ENCODE data around the gene CYTH1. TPM values are rescaled to one million over a fixed set of nuclear protein-coding genes. Genes with fewer than 3 reads are reported as not detected.

CYTH1 gene
- polyA plus RNA-seq, 1 donor: 40.6 TPM

DNA sequence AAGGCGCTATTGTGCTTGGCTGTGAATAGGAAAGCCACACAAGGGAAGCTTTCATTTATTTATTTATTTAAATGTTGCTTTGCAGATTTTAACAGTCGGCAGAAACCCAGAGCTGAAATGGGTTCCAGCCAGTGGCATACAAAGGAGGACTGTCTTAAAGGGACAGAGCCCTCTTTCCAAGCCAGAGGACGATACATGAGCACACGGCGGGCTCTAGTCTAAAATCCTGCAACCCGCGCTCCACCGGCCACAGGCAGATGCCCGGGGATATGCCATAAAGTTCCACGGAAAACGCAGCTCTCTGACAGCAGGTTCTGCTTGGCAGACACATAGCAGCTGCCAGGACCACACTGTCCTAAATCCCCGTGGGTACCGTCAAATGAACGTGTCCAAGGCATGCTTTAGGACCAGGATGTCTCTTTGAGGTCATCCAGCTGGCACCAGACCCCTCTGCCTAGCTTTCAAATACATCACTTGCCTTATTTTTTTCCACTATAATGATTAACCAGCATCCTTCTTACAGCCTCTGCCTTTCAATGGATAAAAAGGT, 64.6 kb downstream of the CYTH1 start:
- no CpG with 5 or more reads among the region's 14 CpGs for WGBS (ENCODE audit: insufficient coverage, low lambda C conversion rate)
- no peaks in the 10 kb centered on the region for H3K36me3 ChIP-seq (ENCODE audit: control insufficient read depth, insufficient read depth, low read length)
- H3K4me3 ChIP-seq (ENCODE audit: low read length): peak overlapping the region; percentile 38
- DNase-seq: no peak
- peaks cover 36% of the 10 kb centered on the region for H3K4me1 ChIP-seq (ENCODE audit: control insufficient read depth, insufficient read depth, low read length)
- H3K27ac ChIP-seq (ENCODE audit: low read length): peak overlapping the region; percentile 37
- no peaks in the 10 kb centered on the region for H3K27me3 ChIP-seq (ENCODE audit: control insufficient read depth, insufficient read depth, low read length)
- H3K9me3 ChIP-seq (ENCODE audit: control insufficient read depth, low read depth, low read length): no peaks in the 10 kb centered on the region

GRCh38 chr17:78716814-78717393, 65.2 kb downstream of the CYTH1 start:
- Histone ChIP-seq H3K27me3 (ENCODE audit: control insufficient read depth, insufficient read depth, low read length) (no peaks in the 10 kb centered on the region), H3K36me3 (ENCODE audit: control insufficient read depth, insufficient read depth, low read length) (no peaks in the 10 kb centered on the region), H3K4me3 (ENCODE audit: low read length) (peak overlapping the region; percentile 38), H3K27ac (ENCODE audit: low read length) (peak overlapping the region; percentile 37), H3K9me3 (ENCODE audit: control insufficient read depth, low read depth, low read length) (no peaks in the 10 kb centered on the region), H3K4me1 (ENCODE audit: control insufficient read depth, insufficient read depth, low read length) (peaks cover 36% of the 10 kb centered on the region)
- WGBS (ENCODE audit: insufficient coverage, low lambda C conversion rate): 83% methylated on average over 1 of the region's 19 CpGs
- peak in 1 of 2 donors; percentile 31 for DNase-seq

- H3K27me3 ChIP-seq (ENCODE audit: control insufficient read depth, insufficient read depth, low read length): no peaks in the 10 kb centered on the region
- peak overlapping the region; percentile 37 for H3K27ac ChIP-seq (ENCODE audit: low read length)
- no peak overlapping the region for H3K4me3 ChIP-seq (ENCODE audit: low read length)
- DNase-seq: no peak
- no peaks in the 10 kb centered on the region for H3K36me3 ChIP-seq (ENCODE audit: control insufficient read depth, insufficient read depth, low read length)
- no peaks in the 10 kb centered on the region for H3K9me3 ChIP-seq (ENCODE audit: control insufficient read depth, low read depth, low read length)
- H3K4me1 ChIP-seq (ENCODE audit: control insufficient read depth, insufficient read depth, low read length): peaks cover 36% of the 10 kb centered on the region
- WGBS (ENCODE audit: insufficient coverage, low lambda C conversion rate): no CpG with 5 or more reads among the region's 1 CpG
Measured at GRCh38 chr17:78716292-78716691, 65.8 kb downstream of the CYTH1 start.

DNA sequence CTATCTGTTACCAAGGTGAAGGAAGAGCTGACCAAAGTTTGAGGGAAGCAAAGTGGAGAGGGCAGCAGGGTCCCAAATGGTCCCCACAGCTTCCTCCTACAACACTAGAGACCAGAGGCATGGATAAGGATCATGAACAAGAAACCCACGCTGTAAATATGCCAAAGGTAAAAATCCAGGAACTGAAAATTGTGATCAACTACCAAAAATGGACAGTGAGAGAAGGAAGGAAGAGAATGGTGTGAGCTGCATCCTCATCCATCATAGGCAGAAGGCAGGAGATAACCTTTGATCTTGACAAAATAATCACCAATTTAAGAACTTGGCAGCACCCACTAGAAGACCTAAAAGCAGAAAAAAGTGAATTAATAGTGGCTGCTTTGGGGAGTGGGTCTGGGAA, 66.2 kb downstream of the CYTH1 start:
- H3K4me1 ChIP-seq (ENCODE audit: control insufficient read depth, insufficient read depth, low read length): peaks cover 36% of the 10 kb centered on the region
- no peak overlapping the region for H3K27ac ChIP-seq (ENCODE audit: low read length)
- no CpG with 5 or more reads among the region's 1 CpG for WGBS (ENCODE audit: insufficient coverage, low lambda C conversion rate)

GRCh38 chr17:78715000-78715771, 66.9 kb downstream of the CYTH1 start:
- 100% methylated on average over 3 of the region's 14 CpGs for WGBS (ENCODE audit: insufficient coverage, low lambda C conversion rate)
- H3K4me3 ChIP-seq (ENCODE audit: low read length): no peak overlapping the region

More for the DNA sequence above, 66.2 kb downstream of the CYTH1 start:
- no peaks in the 10 kb centered on the region for H3K9me3 ChIP-seq (ENCODE audit: control insufficient read depth, low read depth, low read length)
- H3K36me3 ChIP-seq (ENCODE audit: control insufficient read depth, insufficient read depth, low read length): no peaks in the 10 kb centered on the region
- no peaks in the 10 kb centered on the region for H3K27me3 ChIP-seq (ENCODE audit: control insufficient read depth, insufficient read depth, low read length)
- no peak overlapping the region for H3K4me3 ChIP-seq (ENCODE audit: low read length)
- DNase-seq: no peak

DNA sequence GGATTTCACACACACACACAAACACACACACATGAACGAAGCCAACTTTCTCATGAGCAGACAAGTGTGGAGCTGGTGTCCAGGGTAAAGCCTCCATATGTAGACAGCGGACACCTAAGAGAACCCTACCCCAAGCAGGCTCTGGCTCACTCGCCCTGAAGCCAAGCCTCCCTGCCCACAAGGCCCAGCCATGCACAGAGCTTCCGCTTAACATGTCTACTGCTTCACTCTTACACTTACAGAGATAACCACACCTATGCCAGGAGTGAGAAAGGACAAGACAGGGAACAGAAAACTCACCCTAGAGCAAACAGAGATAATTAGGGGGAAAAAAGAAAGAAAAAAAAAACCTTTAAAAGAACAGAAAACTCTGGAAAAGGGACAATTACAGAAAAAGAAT, 67.5 kb downstream of the CYTH1 start:
- no CpG with 5 or more reads among the region's 4 CpGs for WGBS (ENCODE audit: insufficient coverage, low lambda C conversion rate)
- H3K36me3 ChIP-seq (ENCODE audit: control insufficient read depth, insufficient read depth, low read length): peaks cover under 1% of the 10 kb centered on the region
- DNase-seq: no peak
- no peaks in the 10 kb centered on the region for H3K9me3 ChIP-seq (ENCODE audit: control insufficient read depth, low read depth, low read length)
- H3K27ac ChIP-seq (ENCODE audit: low read length): no peak overlapping the region
- no peaks in the 10 kb centered on the region for H3K27me3 ChIP-seq (ENCODE audit: control insufficient read depth, insufficient read depth, low read length)
- H3K4me3 ChIP-seq (ENCODE audit: low read length): no peak overlapping the region
- H3K4me1 ChIP-seq (ENCODE audit: control insufficient read depth, insufficient read depth, low read length): peaks cover 32% of the 10 kb centered on the region

More at GRCh38 chr17:78715000-78715771, 66.9 kb downstream of the CYTH1 start:
- no peak overlapping the region for H3K27ac ChIP-seq (ENCODE audit: low read length)
- no peak for DNase-seq
- no peaks in the 10 kb centered on the region for H3K27me3 ChIP-seq (ENCODE audit: control insufficient read depth, insufficient read depth, low read length)
- no peaks in the 10 kb centered on the region for H3K9me3 ChIP-seq (ENCODE audit: control insufficient read depth, low read depth, low read length)
- H3K4me1 ChIP-seq (ENCODE audit: control insufficient read depth, insufficient read depth, low read length): peaks cover 36% of the 10 kb centered on the region
- no peaks in the 10 kb centered on the region for H3K36me3 ChIP-seq (ENCODE audit: control insufficient read depth, insufficient read depth, low read length)

DNA sequence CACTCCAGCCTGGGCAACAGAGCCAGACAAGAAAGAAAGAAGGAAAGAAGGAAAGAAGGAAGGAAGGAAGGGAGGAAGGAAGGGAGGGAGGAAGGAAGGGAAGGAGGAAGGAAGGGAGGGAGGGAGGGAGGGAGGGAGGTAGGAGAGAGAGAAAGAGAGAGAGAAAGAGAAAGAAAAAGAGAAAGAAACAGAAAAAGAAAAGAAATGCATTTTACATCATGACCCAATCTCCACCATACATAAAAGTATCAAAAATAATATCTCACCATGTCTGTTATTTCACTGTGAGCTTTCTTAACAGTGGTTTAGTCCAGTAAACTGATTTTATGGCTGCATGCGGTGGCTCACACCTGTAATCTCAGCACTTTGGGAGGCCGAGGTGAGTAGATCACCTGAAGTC, 70.0 kb downstream of the CYTH1 start:
- no peaks in the 10 kb centered on the region for H3K9me3 ChIP-seq (ENCODE audit: control insufficient read depth, low read depth, low read length)
- no CpG with 5 or more reads among the region's 2 CpGs for WGBS (ENCODE audit: insufficient coverage, low lambda C conversion rate)
- H3K4me1 ChIP-seq (ENCODE audit: control insufficient read depth, insufficient read depth, low read length): peaks cover 18% of the 10 kb centered on the region
- no peak overlapping the region for H3K27ac ChIP-seq (ENCODE audit: low read length)
- peaks cover 17% of the 10 kb centered on the region for H3K36me3 ChIP-seq (ENCODE audit: control insufficient read depth, insufficient read depth, low read length)
- H3K4me3 ChIP-seq (ENCODE audit: low read length): no peak overlapping the region
- no peaks in the 10 kb centered on the region for H3K27me3 ChIP-seq (ENCODE audit: control insufficient read depth, insufficient read depth, low read length)
- no peak for DNase-seq

DNA sequence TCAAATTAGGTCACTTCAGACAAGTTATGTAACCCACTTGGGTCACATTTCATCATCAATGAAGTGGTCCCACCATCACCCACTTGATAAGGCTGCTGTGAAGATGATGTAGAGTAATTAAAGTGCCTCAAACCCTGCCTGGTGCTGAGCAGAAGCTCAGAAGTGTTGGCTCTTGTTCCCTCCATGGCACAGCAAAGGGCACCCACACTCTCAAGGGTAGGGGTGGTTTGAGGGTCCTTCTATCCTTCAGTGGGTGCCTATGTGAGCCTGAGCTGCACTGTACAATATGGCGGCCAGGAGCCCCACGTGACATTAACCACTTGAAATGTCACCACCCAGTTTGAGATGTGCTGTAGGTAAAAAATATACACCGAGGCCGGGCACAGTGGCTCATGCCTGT, 71.5 kb downstream of the CYTH1 start:
- H3K27ac ChIP-seq (ENCODE audit: low read length): no peak overlapping the region
- no peaks in the 10 kb centered on the region for H3K9me3 ChIP-seq (ENCODE audit: control insufficient read depth, low read depth, low read length)
- DNase-seq: no peak
- WGBS (ENCODE audit: insufficient coverage, low lambda C conversion rate): no CpG with 5 or more reads among the region's 4 CpGs
- no peak overlapping the region for H3K4me3 ChIP-seq (ENCODE audit: low read length)
- H3K36me3 ChIP-seq (ENCODE audit: control insufficient read depth, insufficient read depth, low read length): peaks cover 21% of the 10 kb centered on the region
- H3K27me3 ChIP-seq (ENCODE audit: control insufficient read depth, insufficient read depth, low read length): no peaks in the 10 kb centered on the region
- H3K4me1 ChIP-seq (ENCODE audit: control insufficient read depth, insufficient read depth, low read length): peaks cover 13% of the 10 kb centered on the region

DNA sequence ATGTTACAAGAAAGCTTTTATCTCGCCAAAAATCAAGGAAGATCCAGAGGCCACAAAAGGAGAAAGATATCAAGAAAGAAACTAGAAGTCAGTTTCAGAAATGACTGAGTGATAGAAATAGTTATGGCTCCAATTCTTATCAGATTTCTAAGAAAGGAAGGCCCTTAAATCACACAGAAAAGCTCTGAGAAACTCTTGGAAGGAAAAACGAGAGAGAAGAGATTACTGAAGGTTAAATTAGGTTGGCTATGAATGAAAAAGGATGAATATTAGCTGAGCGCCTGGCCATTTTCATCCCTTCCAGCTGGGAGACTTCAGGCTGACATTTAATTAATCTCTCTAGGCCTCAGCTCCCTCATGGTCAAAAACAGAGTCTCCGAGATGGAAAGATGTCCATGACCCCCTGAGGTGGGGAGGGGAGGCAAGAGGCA, 72.3 kb downstream of the CYTH1 start:
- Histone ChIP-seq H3K27me3 (ENCODE audit: control insufficient read depth, insufficient read depth, low read length) (no peaks in the 10 kb centered on the region), H3K4me1 (ENCODE audit: control insufficient read depth, insufficient read depth, low read length) (peaks cover 8% of the 10 kb centered on the region), H3K4me3 (ENCODE audit: low read length) (no peak overlapping the region), H3K27ac (ENCODE audit: low read length) (no peak overlapping the region), H3K36me3 (ENCODE audit: control insufficient read depth, insufficient read depth, low read length) (peaks cover 29% of the 10 kb centered on the region), H3K9me3 (ENCODE audit: control insufficient read depth, low read depth, low read length) (no peaks in the 10 kb centered on the region)
- WGBS (ENCODE audit: insufficient coverage, low lambda C conversion rate): 94% methylated on average over 2 of the region's 4 CpGs
- DNase-seq: no peak

- no peak for DNase-seq
- H3K4me1 ChIP-seq (ENCODE audit: control insufficient read depth, insufficient read depth, low read length): peaks cover 8% of the 10 kb centered on the region
- no peaks in the 10 kb centered on the region for H3K9me3 ChIP-seq (ENCODE audit: control insufficient read depth, low read depth, low read length)
- WGBS (ENCODE audit: insufficient coverage, low lambda C conversion rate): no CpG with 5 or more reads among the region's 10 CpGs
- peaks cover 31% of the 10 kb centered on the region for H3K36me3 ChIP-seq (ENCODE audit: control insufficient read depth, insufficient read depth, low read length)
- H3K27ac ChIP-seq (ENCODE audit: low read length): no peak overlapping the region
- no peak overlapping the region for H3K4me3 ChIP-seq (ENCODE audit: low read length)
- H3K27me3 ChIP-seq (ENCODE audit: control insufficient read depth, insufficient read depth, low read length): no peaks in the 10 kb centered on the region
Measured at GRCh38 chr17:78709119-78709681, 72.9 kb downstream of the CYTH1 start.
